OCI-M2 (cell line): ENCODE data around the gene PIN1.
A peak's percentile ranks its signal among the peaks of the same experiment; 100 is the strongest.
"Not testable (repeated sequence)": the region's sequence is repeated elsewhere in the genome, so short reads cannot be mapped to it uniquely, and the experiment has no call there.

Source experiments
- DNase-seq: peaks from one replicate; lab custom pipeline; 2025; ENCODE audit not compliant: unreplicated experiment; lab: John Stamatoyannopoulos, UW

The PIN1 gene

DNA sequence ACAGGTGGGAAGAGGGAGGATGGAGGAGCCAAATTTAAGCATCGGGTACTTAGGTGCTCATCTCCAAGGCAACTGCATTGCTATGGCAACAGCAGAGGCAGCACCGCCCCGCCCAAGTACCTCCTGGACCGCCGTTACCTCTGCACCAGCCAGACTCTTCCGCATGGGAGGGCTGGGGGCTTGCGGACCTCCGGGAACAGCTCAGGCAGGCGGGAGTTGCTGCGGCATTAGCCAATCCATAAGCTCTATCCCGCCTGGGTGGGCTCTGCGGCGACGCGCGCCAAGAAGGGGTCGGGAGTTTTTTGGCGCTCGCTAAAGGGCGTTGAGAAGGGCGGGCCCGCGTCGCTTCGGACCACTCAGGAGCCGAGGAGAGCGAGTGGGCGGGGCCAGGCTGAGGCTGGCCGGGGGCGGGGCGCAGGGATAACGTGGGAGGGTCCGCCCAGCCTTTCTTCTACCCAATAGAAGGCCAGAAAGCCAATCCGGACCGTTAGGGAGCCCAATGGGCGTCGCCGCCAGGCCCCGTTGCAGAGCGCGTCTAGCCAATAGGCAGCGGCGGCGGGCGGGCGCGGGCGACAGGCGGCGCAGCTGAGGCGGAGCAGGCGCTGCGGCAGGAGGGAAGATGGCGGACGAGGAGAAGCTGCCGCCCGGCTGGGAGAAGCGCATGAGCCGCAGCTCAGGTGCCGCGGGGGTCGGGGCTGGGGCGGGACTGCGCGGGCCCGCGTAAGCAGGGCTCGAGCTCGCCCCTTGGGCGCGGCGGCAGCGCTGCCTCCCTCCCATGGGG, at the start of gene PIN1:
Gene PIN1, plus strand, starts transcription at position 593 of the 781 bp plus-strand sequence. Its CDS starts 27 bp downstream, at position 620.
- peak; percentile 87 for DNase-seq

DNA sequence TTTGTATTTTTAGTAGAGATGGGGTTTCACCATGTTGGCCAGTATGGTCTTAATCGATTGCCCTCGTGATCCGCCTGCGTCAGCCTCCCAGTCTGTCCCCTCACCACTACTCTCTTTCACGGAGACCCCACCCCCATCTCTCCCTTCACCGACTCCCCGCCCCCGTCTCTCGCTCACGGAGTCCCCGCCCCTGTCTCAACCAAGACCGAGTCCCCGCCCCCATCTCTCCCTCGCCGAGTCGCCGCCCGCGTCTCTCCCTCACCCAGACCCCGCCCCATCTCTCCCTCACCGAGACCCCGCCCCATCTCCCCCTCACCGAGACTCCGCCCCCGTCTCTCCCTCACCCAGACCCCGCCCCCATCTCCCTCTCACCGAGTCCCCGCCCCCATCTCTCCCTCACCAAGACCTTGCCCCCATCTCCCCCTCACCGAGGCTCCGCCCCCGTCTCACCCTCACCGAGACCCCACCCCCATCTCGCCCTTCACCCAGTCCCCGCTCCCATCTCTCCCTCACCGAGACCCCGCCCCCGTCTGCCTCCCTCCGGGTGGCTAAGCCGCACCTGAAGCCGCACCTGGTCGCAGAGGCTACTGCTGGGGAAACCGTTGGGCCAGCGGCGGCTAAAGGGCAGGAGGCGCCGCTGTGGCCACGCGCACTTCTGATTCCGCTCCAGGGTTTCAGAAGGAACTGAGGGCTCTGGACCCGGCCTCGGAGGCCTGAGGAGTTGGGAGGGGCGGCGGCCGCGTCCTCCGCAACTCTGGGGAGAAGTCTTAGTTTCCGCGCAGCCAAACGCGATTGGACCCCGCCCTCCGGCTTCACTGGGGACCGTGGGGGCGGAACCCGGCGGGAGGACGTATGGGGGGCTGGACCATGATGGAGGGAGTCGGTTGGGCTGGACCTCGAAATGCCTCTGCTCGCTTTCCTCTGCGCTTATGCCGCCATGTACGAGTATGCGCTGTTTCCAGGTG, 49.5 kb upstream of the PIN1 start:
- peak; percentile 52 for DNase-seq

DNA sequence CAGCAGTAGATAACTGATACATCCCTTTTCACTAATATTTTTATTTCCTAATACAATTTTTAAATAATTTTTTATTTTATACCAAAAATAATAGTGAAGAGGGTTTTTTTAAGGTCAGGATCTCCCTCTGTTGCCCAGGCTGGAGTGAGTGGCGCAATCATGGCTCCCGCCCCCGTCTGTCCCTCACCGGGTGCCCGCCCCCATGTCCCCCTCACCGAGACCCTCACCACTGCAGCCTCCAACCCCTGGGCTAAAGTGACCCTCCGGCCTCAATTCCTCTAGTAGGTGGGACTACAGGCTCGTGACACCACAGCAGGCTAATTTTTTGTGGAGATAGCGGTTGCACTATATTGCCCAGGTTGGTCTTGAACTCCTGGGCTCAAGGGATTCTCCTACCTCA, 48.8 kb upstream of the PIN1 start:
- no peak for DNase-seq

DNA sequence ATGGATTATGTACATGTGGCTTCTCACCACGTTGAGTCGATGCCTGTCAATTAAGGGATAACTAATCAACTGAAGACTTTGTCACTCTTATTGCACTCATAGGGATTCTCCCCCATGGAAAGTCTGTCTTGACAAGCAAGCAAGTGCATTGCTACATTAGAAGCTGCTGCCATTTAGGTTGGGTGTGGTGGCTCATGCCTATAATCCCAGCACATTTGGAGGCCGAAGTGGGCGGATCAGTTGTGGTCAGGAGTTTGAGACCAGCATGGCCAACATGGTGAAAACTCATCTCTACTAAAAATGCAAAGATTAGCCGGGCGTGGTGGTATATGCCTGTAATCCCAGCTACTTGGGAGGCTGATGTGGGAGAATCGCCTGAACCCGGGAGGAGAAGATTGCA, 48.3 kb upstream of the PIN1 start:
- no peak for DNase-seq

DNA sequence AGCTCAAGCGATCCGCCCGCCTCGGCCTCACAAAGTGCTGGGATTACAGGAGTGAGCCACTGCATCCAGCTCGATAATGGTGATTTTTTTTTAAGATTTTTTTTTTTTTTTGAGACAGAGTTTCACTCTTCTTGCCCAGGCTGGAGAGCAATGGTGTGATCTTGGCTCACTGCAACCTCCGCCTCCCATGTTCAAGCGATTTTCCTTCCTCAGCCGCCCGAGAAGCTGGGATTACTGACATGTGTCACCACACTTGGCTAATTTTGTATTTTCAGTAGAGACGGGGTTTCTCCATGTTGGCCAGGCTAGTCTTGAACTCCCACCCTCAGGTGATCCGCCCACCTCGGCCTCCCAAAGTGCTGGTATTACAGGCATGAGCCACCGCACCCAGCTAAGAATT, 46.5 kb upstream of the PIN1 start:
- not testable (repeated sequence) for DNase-seq

DNA sequence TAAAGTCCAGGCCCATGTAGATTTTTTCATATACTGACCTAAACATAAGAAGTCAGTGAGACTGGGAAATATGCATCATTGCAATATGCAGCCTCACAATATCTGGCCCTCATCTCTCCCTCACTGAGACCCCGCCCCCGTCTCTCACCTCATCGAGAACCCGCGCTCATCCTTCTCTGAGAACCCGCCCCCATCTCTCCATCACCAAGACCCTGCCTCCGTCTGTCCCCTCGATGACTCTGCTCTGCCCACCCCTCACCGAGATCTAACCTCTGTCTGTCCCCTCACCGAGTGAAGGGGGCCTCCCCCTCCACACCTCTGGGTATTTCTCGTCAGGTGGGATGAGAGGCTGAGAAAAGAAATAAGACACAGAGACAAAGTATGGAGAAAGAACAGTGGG, 46.1 kb upstream of the PIN1 start:
- no peak for DNase-seq

DNA sequence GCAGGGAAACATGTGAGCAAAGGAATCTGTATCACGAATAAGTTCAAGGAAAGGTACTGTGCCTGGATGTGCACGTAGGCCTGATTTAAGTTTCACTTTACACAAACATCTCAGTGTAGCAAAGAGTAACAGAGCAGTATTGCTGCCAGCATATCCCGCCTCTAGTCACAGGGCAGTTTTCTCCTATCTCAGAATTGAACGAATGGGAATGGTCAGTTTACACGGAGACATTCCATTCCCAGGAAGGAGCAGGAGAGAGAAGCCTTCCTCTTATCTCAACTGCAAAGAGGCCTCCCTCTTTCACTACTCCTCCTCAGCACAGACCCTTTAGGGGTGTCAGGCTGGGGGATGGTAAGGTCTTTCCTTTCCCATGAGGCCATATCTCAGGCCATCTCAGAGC, 45.5 kb upstream of the PIN1 start:
- not testable (repeated sequence) for DNase-seq

DNA sequence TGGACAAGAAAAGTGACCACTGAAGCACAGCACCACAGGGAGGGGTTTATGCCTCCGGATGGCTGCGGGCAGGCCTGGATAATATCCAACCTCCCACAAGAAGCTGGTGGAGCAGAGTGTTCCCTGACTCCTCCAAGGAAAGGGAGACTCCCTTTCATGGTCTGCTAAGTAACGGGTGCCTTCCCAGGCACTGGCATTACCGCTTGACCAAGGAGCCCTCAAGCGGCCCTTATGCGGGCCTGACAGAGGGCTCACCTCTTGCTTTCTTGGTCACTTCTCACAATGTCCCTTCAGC, 44.1 kb upstream of the PIN1 start:
- DNase-seq, result not testable (repeated sequence)

DNA sequence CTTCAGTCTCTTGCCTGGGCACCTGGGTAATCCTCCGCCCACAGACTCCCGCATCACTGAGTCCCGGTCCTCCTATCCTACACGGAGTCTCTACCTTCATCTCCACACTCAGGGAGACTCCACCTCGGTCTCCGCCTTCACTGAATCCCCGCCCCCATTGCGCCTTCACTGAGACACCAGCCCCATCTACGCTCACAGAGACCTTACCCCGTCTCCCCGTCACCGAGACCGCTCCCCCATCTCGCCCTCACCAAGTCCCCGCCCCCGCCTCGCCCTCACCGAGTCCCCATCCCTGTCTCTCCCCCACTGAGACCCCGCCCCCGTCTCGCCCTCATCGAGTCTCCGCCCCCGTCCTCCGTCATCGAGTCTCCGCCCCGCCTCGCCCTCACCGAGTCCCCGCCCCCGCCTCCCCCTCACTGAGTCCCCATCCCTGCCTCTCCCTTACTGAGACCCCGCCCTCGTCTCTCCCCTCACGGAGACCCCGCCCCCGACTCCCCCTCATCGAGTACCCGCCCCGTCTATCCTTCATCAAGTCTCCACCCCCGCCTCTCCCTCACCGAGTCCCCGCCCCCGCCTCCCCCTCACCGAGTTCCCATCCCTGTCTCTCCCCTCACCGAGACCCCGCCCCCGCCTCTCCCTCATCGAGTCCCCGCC, 43.4 kb upstream of the PIN1 start:
- DNase-seq, result peak; percentile 9

DNA sequence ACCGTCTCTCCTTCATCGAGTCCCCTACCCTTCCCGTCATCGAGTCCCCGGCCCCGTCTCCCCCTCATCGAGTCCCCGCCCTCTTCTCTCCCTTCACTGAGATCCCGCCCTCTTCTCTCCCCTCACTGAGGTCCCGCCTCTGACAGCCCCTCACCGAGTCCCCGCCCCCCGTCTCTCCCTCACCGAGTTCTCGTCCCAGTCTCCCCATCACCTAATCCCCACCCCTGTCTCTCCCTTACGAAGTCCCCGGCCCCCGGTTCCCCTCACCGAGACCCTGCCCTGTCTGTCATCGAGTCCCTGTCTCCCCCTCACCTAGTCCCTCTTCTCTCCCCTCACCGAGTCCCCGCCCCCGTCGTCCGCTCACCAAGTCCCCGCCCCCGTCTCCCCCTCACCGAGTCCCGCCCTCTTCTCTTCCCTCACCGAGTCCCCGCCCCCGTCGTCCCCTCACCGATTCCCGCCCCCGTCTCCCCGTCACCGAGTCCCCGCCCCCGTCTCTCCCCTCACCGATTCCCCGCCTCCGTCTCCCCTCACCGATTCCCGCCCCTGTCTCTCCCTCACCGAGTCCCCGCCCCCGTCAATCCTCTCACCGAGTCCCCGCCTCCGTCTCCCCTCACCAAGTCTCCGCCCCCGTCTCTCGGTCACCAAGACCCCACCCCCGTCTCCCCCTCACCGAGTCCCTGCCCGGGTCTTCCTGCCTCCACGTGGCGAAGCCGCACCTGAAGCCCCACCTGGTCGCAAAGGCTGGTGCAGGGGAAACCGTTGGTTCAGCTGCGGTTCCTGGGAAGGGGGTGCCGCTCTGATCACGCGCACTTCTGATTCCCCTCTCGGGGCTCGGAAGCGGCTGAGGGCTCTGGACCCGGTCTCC, 42.7 kb upstream of the PIN1 start:
- peak; percentile 43 for DNase-seq

DNA sequence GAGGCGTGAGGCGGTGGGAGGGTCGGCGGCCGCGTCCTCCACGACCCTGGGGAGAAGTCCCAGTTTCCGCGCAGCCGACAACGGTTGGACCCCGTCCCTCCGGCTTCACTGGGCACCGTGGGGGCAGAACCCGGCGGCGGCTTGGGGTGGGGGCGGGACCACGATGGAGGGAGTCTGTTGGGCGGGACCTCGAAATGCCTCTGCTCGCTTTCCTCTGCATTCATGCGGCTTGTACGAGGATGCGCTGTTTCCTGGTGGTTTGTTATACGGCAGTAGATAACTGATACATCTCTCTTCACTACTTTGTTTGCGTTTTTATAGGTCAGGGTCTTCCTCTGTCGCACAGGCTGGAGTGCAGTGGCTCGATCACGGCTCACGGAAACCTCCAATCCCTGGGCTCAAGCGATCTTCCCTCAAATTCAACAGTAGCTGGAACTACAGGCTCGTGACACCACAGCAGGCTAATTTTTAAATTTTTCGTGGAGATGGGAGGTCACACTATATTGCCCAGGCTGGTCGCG, 42.0 kb upstream of the PIN1 start:
- no peak for DNase-seq

DNA sequence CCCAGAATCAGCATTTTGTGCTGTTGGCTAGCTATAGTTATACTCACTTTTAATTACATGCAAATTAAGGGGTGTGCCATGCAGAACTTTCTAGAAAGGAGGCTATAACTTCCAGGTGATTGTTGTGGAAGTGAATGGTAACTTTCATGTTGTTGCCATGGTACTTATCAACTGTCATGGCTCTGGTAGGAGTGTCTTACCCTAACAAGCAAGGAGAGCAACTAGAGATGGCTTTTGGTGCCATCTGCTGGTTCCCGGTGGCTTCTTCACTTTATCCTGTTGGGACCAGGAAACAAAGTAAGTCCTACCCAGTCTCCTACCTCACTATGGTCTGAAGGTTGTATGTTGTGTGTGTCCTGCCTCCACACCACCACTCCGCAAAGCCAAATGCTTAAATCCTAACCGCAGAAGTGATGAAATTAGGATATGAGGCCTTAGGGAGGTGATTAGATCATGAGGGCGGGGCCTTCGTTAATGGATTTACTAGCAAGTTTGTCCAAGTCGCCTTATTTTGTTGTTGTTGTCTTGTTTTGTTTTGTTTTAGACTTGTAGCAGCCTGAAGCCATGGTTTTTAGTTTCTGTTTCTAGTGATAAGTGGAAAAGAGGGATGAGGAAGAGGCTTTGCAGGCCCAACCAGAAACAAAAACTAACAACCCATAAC, 38.9 kb upstream of the PIN1 start:
- DNase-seq, result peak; percentile 69

DNA sequence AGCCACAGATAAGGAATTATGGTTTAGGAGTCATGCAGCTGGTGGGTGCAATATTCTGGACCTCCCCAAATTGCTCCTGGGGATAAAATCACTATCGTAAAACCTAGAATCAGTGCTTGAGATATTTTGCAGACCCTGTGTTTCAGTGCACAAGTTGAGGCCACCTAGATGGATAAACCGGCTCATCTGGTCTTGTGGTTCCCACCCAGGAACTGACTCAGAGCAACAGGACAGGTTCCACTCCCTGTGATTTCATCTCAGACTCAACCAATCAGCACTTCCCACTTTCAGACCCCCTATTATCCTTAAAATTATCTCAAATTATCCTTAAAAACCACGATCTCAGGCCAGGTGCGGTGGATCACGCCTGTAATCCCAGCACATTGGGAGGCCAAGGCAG, 37.2 kb upstream of the PIN1 start:
- DNase-seq, result no peak

DNA sequence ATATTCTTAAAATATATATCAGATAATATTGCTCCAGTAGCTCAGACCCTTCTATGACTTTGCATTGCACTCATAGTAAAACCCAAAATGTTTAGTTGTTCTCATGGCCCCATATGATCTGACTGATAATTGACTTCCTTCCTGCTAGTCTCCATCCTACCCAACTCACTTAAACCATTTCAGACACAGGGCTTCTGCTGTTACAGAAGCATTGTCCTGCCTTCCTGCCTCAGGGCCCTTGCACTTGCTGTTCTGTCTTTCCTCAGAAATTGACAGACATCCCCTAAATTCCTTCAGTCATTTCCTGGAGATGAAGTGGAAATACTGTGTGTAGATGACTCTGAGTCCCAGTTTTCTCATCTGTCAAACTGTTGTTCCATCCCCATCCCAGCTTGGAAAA, 36.0 kb upstream of the PIN1 start:
- DNase-seq, result no peak

DNA sequence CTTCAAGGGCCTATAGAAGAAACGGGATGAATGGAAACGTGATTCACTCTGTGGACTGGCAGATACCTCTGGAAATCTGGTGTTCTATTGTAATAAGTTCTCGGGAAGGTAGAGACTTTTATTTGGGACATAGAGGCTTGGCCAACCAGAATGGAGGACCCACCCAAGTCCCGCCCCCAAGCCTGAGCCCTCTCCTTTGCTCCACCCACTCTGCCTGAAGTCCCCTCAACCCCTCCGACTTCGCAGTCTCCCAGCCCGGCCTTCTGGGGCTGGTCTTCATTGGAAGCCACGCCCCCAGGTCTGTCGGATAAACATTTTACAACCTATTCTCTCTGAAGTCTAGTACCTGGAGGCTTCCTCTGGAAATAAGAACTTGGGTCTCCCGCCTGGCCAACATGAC, 33.1 kb upstream of the PIN1 start:
- no peak for DNase-seq

DNA sequence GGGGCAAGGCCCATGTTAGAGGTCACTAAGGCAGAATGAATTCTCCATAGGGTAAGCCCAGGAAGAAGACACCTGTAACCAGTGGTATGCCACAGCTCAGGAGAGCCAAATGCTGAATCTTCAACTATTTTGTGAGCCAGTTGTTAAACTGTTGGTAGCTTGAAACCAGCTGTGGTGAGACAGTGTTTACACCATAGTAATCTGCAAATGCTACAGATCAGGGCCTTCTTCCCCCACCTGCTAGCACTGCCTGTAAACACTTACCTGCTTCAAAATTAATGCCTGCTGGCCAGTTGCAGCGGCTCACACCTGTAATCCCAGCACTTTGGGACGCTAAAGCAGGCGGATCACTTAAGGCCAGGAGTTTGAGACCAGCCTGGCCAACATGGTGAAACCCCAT, 28.3 kb upstream of the PIN1 start:
- DNase-seq, result no peak

DNA sequence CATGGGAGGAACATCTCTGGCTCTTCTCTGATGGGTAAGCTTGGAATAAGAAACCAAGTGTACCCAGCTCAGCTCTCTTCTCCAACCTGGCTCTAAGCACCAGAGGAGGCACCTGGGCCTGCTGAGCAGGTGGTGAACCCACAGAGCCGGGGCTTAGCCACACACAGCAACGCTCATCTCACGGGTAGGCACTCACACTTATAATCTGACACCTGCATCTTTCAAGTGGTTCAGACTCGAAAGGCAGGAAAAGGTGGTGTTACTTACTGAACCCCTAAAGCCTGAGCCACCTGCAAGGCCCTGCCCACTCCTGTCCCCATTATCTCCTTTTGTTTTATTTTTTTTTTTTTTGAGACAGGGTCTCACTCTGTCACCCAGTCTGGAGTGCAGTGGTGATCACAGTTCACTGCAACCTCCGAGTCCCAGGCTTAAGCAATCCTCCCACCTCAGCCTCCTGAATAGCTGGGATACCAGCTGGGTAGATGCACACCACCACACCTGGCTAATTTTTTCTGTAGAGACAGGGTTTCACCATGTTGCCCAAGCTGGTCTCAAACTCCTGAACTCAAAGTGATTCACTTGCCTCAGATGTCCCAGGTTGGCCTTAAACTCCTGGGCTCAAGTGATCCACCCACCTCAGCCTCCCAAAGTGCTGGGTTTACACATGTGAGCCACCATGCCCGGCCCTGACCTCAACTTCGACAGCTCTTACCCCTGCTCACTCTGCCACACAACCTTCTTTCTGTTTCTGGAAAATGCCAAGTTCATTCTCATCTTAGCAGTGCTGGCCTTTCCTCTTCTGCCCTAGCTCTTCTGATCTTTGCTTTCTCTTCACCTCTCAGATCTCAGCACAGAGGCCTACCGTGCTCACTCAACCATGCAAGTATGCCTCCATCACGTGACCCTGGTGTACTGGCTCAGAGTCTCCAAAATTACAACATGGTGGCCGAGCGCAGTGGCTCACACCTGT, 26.0 kb upstream of the PIN1 start:
- no peak for DNase-seq

DNA sequence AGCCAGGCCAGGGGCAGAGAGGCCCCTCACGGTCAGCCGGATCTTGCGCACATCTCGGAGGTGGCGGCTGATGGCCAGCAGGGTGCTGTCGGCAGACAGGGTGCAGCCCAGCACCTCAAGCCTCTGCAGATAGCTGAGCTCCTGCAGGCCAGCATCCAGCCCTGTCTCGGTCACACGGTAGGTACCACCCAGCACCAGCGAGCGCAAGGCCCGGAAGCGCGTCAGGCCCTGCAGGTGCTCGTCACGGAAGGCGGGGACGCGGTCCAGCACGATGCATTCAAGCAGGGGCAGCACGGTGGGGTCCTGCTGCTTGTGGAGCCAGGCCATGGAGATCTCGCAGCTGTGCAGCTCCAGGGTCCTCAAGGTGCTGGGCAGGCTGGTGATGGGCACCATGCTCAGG, 24.0 kb upstream of the PIN1 start:
- DNase-seq, result no peak

DNA sequence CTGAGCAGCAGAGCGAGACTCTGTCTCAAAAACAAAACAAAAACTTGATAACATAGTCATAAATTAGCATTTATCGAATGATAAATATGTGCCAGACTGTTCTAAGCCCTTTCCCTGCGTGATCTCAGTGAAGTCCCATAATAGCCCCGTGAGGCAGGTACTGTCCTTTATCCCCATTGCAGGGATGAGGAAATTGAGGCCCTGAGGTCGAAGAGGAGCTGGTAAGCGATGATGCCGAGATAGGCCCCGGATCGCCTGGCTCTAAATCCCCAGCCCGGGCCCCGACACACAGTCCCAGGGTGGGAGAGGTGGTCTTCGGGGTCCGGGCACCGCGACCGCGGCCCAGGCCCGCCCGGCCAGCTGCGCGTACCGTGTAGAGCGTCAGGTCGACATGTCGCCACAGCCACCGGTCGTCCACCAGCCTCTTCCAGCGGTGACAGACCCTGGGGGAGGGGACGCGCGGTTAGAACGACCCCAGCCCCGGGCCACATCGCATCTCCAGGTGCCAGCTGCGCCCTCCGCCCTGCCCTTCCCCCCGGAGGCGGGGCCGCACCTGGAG, 16.9 kb upstream of the PIN1 start:
- no peak for DNase-seq
